ENCODE measurements around the gene DHFR. TPM values are rescaled to one million over a fixed set of nuclear protein-coding genes. Genes with fewer than 3 reads are reported as not detected.
"Not testable (repeated sequence)": the region's sequence is repeated elsewhere in the genome, so short reads cannot be mapped to it uniquely, and the experiment has no call there.

DHFR gene
- total RNA-seq, 2 experiments from 2014 or later: 96.2 to 102 TPM

DNA sequence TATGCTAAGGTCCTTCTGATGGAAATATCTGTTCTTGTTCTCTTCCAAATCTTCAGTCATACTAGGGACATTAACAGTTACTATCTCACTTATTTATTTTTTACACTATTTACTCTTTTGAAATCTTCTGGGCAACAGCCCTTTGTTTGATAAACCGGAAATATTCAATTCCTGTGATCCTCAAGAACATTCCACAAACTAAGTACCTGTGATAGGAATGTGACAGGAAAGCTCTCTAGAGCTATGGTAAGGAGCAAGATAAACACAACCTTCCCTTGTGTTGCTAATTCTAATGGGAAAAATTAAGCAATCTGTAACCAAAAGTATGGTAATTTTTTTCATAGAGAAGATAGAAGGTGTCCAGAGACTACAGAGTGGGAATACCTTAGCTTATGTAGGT, 62.7 kb downstream of the DHFR start:
- H3K27me3 Mint-ChIP-seq (ENCODE audit: low read depth): peaks cover 6% of the 10 kb centered on the region
- ATAC-seq: no peak
- no peaks in the 10 kb centered on the region for H3K4me1 Mint-ChIP-seq (ENCODE audit: low read depth)
- CTCF ChIA-PET: no interaction called here
- no peak for DNase-seq
- POLR2A ChIA-PET: no interaction called here
- H3K4me3 Mint-ChIP-seq: no peak overlapping the region
- H3K36me3 Mint-ChIP-seq (ENCODE audit: low read depth): no peaks in the 10 kb centered on the region
- no peaks in the 10 kb centered on the region for H3K9me3 Mint-ChIP-seq (ENCODE audit: insufficient read depth)
- H3K27ac Mint-ChIP-seq: no peak overlapping the region

DNA sequence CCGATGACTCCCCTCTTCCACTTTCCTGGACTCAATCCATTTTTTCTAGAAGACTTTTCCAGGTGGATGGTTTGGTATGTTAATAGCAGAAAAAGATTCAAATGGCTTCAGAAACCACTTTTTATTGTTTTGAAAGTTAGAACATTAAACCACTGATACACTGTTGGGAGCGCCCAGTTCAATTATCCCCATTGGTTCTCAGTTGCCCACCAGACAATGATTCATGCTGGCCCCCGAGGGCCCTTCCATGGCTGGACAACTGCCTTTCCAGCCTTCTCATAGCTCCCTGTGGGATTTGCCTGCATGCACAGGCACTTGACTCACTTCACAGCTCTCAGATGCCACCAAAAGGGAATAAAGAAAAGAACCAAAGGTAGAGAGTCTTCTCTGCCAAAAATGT, 63.4 kb downstream of the DHFR start:
- Mint-ChIP-seq H3K4me1 (ENCODE audit: low read depth) (no peaks in the 10 kb centered on the region), H3K36me3 (ENCODE audit: low read depth) (no peaks in the 10 kb centered on the region), H3K27me3 (ENCODE audit: low read depth) (peaks cover 6% of the 10 kb centered on the region), H3K27ac (no peak overlapping the region), H3K9me3 (ENCODE audit: insufficient read depth) (no peaks in the 10 kb centered on the region), H3K4me3 (no peak overlapping the region)
- ChIA-PET POLR2A (no interaction called here), CTCF (no interaction called here)
- no peak for DNase-seq
- no peak for ATAC-seq

DNA sequence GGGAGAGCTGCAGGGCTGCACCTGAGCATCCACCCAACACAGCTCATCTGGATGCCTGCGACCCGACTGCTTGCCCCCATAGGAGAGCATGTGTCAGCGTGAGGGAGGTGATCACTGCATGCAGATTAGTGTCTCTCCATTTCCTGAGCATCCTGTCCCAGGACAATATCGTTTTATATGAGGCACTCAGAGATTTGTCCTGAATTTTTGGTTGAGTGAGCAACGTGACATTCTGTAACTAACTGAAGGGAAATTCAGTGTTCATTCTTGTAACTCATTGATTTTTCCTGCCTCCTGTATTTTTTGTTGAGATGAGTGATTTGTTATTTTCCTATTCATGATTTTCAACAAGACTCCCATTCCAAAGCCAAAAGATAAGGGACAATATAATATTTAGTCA, 64.0 kb downstream of the DHFR start:
- no peak for DNase-seq
- no peaks in the 10 kb centered on the region for H3K36me3 Mint-ChIP-seq (ENCODE audit: low read depth)
- CTCF ChIA-PET: no interaction called here
- POLR2A ChIA-PET: no interaction called here
- H3K4me1 Mint-ChIP-seq (ENCODE audit: low read depth): no peaks in the 10 kb centered on the region
- no peak overlapping the region for H3K4me3 Mint-ChIP-seq
- no peaks in the 10 kb centered on the region for H3K9me3 Mint-ChIP-seq (ENCODE audit: insufficient read depth)
- no peak overlapping the region for H3K27ac Mint-ChIP-seq
- ATAC-seq: no peak
- H3K27me3 Mint-ChIP-seq (ENCODE audit: low read depth): peaks cover 6% of the 10 kb centered on the region

DNA sequence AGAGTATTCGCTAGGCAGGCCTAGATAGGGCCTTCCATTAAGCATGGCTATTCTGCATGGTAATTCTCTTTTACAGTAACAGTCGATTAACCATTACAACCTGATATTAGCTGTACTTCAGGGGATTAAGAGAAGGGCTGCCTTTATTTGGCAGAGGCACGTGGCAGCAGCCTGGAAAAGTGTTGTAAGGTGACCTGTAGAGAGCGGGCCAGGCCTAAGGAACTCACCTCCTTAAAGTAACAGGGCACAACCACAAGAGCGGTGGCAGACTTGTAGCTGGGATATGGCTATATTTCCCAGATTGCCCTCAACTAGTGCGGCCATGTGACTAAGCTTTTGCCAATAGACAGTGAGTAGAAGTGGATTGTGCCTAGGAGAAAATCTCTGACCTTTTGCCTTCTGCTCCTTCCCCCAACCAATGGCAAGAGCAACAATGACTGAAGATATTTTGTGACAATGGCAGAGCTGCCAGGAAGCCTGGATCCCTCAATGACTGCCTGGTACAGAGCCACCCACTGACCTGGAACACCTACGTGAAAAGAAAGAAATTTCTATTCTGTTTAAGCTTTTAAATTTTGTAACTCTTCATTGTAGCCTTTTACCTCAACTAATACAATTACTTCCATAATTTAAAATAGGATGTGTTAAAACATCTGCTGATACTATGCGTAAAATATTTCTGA, 65.8 kb downstream of the DHFR start:
- no peak overlapping the region for H3K4me3 Mint-ChIP-seq
- CTCF ChIA-PET: no interaction called here
- H3K36me3 Mint-ChIP-seq (ENCODE audit: low read depth): no peaks in the 10 kb centered on the region
- no peak overlapping the region for H3K27ac Mint-ChIP-seq
- H3K9me3 Mint-ChIP-seq (ENCODE audit: insufficient read depth): no peaks in the 10 kb centered on the region
- POLR2A ChIA-PET: no interaction called here
- ATAC-seq (no peak), DNase-seq (no peak)
- no peaks in the 10 kb centered on the region for H3K4me1 Mint-ChIP-seq (ENCODE audit: low read depth)
- peaks cover 10% of the 10 kb centered on the region for H3K27me3 Mint-ChIP-seq (ENCODE audit: low read depth)

DNA sequence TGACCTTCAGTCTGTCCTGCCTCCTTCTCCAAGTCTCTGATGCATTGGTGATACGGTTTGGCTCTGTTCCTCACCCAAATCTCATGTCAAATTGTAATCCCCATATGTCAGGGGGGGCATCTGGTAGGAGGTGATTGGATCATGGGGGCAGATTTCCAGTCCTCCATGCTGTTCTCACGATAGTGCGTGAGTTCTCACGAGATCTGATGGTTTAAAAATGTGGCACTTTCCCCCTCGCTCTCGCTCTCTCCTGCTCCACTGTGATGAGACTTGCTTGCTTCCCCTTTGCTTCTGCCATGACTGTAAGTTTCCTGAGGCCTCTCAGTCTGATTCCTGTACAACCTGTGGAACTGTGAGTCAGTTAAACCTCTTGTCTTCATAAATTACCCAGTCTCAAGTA, 70.0 kb downstream of the DHFR start:
- no peak for DNase-seq
- Mint-ChIP-seq H3K4me3 (no peak overlapping the region), H3K4me1 (ENCODE audit: low read depth) (no peaks in the 10 kb centered on the region), H3K36me3 (ENCODE audit: low read depth) (no peaks in the 10 kb centered on the region), H3K27ac (no peak overlapping the region), H3K27me3 (ENCODE audit: low read depth) (peaks cover 6% of the 10 kb centered on the region), H3K9me3 (ENCODE audit: insufficient read depth) (no peaks in the 10 kb centered on the region)
- ChIA-PET CTCF (no interaction called here), POLR2A (no interaction called here)
- ATAC-seq: no peak

DNA sequence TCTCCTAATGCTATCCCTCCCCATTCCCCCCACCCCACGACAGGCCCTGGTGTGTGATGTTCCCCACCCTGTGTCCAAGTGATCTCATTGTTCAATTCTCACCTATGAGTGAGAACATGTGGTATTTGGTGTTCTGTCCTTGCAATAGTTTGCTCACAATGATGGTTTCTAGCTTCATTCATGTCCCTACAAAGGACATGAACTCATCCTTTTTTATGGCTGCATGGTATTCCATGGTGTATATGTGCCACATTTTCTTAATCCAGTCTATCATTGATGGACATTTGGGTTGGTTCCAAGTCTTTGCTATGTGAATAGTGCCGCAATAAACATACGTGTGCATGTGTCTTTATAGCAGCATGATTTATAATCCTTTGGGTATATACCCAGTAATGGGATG, 74.5 kb downstream of the DHFR start:
- peaks cover 27% of the 10 kb centered on the region for H3K27me3 Mint-ChIP-seq (ENCODE audit: low read depth)
- H3K36me3 Mint-ChIP-seq (ENCODE audit: low read depth); H3K4me3 Mint-ChIP-seq; ATAC-seq; DNase-seq; H3K27ac Mint-ChIP-seq; H3K9me3 Mint-ChIP-seq (ENCODE audit: insufficient read depth); CTCF ChIA-PET; H3K4me1 Mint-ChIP-seq (ENCODE audit: low read depth); POLR2A ChIA-PET: not testable (repeated sequence)

DNA sequence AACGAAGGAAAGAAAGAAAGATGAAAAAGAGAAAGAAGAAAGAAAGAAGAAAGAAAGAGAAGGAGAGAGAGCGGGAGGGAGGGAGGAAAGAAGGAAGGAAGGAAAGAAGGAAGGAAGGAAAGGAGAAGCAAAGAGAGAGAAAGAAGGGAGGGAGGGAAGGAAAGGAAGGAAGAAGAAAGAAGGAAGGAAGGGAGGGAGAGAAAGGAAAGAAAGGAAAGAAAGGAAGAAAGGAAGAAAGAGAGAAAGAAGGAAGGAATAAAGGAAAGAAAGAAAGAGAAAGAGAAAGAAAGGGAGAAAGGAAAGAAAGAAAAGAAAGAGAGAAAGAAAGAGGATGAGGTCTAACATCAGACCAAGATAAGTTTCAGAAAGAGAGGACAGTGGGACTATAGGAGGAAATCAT, 75.7 kb downstream of the DHFR start:
- POLR2A ChIA-PET: no interaction called here
- ATAC-seq: no peak

DNA sequence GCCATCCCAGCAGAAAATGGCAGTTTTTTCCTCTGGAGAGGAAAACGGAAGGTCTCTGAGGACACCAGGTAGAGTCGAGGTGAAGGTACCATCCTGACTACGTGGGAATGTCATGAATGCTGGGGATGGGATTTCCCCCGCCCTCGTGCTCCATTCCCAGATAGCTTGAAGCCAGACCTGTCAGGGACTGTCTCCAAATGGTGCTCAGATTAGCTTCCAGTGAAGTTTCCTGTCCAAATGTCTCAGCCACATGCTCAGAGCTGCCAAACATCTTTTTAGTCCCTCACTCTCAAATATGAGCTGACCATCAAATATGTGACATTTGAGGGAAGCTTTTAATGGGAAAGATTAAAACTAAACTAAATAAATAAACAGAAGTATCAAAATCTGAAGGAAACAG, 77.1 kb downstream of the DHFR start:
- H3K4me3 Mint-ChIP-seq: no peak overlapping the region
- ChIA-PET POLR2A (interaction anchor here (0.7 kb wide), 1 partner anchor 208 kb away, joined by 5 read pairs; no protein-coding TSS in a partner anchor), CTCF (interaction anchor here (1.0 kb wide), 1 partner anchor 18 kb away, joined by 3 read pairs; no protein-coding TSS in a partner anchor)
- no peaks in the 10 kb centered on the region for H3K36me3 Mint-ChIP-seq (ENCODE audit: low read depth)
- H3K9me3 Mint-ChIP-seq (ENCODE audit: insufficient read depth): no peaks in the 10 kb centered on the region
- H3K27ac Mint-ChIP-seq: no peak overlapping the region
- DNase-seq (no peak), ATAC-seq (no peak)
- no peaks in the 10 kb centered on the region for H3K4me1 Mint-ChIP-seq (ENCODE audit: low read depth)
- peaks cover 38% of the 10 kb centered on the region for H3K27me3 Mint-ChIP-seq (ENCODE audit: low read depth)

More for the DNA sequence above, 75.7 kb downstream of the DHFR start:
- Mint-ChIP-seq H3K27ac (no peak overlapping the region), H3K4me1 (ENCODE audit: low read depth) (no peaks in the 10 kb centered on the region), H3K4me3 (no peak overlapping the region), H3K27me3 (ENCODE audit: low read depth) (peaks cover 29% of the 10 kb centered on the region), H3K36me3 (ENCODE audit: low read depth) (no peaks in the 10 kb centered on the region), H3K9me3 (ENCODE audit: insufficient read depth) (no peaks in the 10 kb centered on the region)
- no peak for DNase-seq
- CTCF ChIA-PET: no interaction called here

DNA sequence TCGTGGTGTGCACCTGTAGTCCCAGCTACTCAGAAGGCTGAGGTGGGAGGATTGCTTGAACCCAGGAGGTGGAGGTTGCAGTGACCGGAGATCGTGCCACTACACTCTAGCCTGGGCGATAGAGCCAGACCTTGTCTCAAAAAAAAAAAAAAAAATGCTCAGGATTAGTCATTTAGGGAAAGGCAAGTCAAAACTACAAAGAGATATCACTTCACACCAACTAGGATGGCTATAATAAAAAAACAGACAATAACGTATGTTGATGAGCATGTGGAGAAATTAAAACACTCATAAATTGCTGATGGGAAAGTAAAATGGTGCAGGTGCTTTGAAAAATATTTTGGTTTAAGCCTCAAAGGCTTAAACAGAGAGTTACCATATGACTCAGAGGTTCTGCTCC, 78.4 kb downstream of the DHFR start:
- H3K9me3 Mint-ChIP-seq (ENCODE audit: insufficient read depth): no peaks in the 10 kb centered on the region
- H3K27me3 Mint-ChIP-seq (ENCODE audit: low read depth): peaks cover 51% of the 10 kb centered on the region
- ChIA-PET CTCF (no interaction called here), POLR2A (no interaction called here)
- no peak overlapping the region for H3K4me3 Mint-ChIP-seq
- no peaks in the 10 kb centered on the region for H3K4me1 Mint-ChIP-seq (ENCODE audit: low read depth)
- no peak overlapping the region for H3K27ac Mint-ChIP-seq
- ATAC-seq (no peak), DNase-seq (no peak)
- no peaks in the 10 kb centered on the region for H3K36me3 Mint-ChIP-seq (ENCODE audit: low read depth)

Other genes with a start within 250 kb of the DHFR start
- gene ZFYVE16, start 246.9 kb downstream of the DHFR start, total RNA-seq: 10 to 100 TPM in 1 of 2 experiments, 1 to 10 TPM in 1; 9.9 to 12.3 TPM
- not detected for gene FAM151B, start 166.9 kb downstream of the DHFR start, total RNA-seq
- gene ANKRD34B, start 84.7 kb downstream of the DHFR start, total RNA-seq: not detected
- 10 to 100 TPM; 20.1 to 20.3 TPM for gene MSH3, start 331 bp downstream of the DHFR start, total RNA-seq